AG09319 (cell line): ENCODE results near the gene SLC22A7.

Source experiments
- DNase-seq: peaks from one replicate; pipeline ENCODE4 v3.0.0-alpha.2; 2010; ENCODE audit warnings: low read depth; ENCODE audit errors: extremely low read depth
- TF ChIP-seq, protein P1 (sequence below): IDR thresholded peaks from 2 replicates; pipeline ENCODE4 v1.5.1; 2011; ENCODE audit warnings: low read depth, mild to moderate bottlenecking, inconsistent platforms, low read length, moderate library complexity

Gene SLC22A7, protein sequence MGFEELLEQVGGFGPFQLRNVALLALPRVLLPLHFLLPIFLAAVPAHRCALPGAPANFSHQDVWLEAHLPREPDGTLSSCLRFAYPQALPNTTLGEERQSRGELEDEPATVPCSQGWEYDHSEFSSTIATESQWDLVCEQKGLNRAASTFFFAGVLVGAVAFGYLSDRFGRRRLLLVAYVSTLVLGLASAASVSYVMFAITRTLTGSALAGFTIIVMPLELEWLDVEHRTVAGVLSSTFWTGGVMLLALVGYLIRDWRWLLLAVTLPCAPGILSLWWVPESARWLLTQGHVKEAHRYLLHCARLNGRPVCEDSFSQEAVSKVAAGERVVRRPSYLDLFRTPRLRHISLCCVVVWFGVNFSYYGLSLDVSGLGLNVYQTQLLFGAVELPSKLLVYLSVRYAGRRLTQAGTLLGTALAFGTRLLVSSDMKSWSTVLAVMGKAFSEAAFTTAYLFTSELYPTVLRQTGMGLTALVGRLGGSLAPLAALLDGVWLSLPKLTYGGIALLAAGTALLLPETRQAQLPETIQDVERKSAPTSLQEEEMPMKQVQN

DNA sequence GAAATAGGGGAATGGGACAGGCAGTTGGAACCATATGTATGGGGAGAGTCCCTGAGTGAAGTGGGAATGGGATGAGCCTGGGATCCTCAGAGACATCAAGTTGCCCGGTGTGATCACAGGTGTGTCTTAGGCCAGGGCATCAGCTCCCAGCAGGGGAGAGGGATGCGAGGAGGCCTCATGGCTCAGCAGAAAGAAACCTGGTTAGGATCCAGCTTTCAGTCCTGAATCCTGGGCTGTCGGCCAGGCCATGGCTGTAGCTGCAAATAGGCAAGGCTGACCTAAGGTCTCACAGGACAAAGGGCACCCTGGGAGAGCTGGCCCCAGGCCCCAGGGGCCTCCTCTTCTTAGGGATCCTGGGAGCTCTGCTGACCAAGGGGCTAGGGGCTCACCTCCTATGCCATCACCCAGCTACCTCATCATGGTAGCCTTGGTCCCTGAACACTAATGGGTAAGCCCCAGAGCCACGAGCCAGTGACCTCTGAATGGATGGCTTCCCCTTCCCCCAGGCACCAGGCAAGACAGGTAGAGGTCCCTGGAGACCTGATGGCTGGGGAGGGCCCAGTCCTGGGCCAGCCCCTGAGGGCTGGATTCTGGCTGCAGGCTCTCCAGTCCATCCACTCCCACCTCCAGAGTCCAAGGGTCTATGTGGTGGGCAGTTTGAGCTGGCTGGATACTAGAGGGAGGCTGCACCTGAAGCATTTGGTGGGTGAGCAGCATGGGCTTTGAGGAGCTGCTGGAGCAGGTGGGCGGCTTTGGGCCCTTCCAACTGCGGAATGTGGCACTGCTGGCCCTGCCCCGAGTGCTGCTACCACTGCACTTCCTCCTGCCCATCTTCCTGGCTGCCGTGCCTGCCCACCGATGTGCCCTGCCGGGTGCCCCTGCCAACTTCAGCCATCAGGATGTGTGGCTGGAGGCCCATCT, at the start of gene SLC22A7:
SLC22A7 (plus strand) TSS at position 617 of the 921 bp plus-strand sequence; CDS start at position 716, 99 bp downstream.
- TF ChIP-seq, protein P1, sequence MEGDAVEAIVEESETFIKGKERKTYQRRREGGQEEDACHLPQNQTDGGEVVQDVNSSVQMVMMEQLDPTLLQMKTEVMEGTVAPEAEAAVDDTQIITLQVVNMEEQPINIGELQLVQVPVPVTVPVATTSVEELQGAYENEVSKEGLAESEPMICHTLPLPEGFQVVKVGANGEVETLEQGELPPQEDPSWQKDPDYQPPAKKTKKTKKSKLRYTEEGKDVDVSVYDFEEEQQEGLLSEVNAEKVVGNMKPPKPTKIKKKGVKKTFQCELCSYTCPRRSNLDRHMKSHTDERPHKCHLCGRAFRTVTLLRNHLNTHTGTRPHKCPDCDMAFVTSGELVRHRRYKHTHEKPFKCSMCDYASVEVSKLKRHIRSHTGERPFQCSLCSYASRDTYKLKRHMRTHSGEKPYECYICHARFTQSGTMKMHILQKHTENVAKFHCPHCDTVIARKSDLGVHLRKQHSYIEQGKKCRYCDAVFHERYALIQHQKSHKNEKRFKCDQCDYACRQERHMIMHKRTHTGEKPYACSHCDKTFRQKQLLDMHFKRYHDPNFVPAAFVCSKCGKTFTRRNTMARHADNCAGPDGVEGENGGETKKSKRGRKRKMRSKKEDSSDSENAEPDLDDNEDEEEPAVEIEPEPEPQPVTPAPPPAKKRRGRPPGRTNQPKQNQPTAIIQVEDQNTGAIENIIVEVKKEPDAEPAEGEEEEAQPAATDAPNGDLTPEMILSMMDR = no peak
- no peak for DNase-seq

DNA sequence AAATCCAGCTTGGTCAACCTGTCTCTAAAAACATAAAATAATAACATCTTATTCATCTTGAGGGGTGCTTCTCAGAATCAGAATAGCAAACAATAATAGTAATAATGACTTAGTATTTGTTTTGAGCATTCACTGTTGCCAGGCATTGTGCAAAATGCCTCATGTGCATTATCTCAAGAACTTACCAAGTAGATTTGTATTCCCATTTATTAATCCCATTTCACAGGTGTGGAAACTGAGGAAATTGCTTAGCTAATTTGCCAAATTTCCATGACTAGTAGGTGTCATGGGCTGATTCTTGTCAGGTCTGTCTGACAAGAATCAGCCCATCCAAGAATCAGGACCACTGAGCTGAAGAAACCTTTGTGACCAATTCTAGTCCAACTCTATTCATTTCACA, 49.3 kb upstream of the SLC22A7 start:
- TF ChIP-seq, protein P1 = no peak
- DNase-seq = no peak

DNA sequence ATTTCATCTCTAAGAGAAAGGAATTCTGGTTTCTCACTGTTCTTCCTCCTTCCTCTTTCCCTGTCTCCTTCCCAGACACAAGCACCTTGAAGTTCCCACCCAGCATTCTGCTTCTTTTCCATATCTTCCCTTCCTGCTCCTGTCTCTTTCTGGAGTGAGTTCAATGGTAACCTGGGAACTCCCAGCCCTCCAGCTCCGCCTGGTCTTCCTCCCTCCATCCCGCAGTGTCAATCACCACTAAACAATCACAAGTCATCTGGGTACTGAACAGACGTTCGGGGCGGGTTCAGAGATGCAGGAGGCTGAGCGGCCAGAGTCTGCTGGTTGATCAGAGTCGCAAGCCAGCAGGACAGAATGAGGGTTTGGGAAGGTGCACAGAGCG, 47.1 kb upstream of the SLC22A7 start:
- TF ChIP-seq, protein P1 = no peak
- DNase-seq = no peak

DNA sequence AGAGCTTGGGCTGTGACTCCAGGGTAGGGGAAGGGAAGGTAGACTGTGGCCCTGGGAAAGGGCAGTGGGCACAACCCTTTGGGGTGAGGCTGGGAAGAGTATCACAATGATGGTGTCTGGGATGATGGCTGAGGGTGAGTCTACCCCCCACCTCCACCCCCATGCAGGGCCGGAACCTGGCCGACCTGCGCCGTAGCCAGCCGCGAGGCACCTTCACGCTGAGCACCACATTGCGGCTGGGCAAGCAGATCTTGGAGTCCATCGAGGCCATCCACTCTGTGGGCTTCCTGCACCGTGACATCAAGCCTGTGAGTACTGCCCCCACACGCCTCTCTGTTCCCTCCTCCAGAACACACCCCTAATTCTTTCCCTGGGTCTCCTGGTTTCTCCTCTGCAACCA, 44.7 kb upstream of the SLC22A7 start:
- DNase-seq = no peak
- TF ChIP-seq, protein P1 = no peak

DNA sequence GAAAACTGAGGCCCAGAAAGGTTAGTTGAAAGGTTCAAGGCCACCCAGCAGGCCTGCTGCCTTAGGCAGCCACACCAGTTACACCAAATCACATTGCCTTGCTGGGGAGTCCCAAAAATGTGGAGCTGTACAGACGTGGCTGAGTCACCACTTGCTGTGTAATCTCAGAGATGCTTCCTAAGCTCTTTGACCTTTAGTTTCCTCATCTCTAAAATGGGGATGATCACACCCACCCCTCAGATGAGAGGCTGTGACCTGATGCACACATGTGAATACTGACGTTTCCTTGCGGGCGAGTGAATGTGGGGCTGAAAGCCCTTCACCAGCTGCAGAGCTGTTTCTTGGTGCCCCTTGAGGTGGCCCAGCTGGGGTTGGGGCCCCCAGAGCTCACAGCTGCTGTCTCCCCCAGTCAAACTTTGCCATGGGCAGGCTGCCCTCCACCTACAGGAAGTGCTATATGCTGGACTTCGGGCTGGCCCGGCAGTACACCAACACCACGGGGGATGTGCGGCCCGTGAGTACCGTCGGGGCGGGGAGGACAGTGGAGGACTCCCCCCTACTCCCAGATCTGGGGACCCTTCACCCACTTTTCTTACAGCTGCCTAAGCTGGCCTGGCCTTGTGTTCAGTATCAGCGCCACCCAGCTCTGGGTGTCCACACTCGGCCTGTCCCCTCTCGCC, 43.8 kb upstream of the SLC22A7 start:
- TF ChIP-seq, protein P1 = no peak
- DNase-seq = no peak

DNA sequence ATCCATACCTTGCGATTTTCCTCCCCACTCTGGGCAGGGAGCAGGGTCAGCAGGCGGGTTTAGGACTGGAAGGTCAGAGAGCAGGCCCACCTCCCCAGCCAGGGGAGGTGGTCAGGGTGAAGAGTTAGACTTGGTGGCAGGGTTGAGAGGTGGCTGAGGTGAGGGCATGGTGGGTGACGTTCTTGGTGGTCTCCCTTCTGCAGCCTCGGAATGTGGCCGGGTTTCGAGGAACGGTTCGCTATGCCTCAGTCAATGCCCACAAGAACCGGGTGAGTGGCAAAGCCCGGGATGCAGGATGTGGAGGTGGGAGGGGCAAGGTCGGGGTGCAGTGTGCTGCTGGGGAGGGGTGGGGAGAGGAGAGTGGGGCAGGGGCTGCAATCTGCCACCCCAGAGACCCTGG, 43.2 kb upstream of the SLC22A7 start:
- DNase-seq = no peak
- TF ChIP-seq, protein P1 = no peak
